Stimulated activated CD8-positive, alpha-beta memory T cell treated with anti-CD3 and anti-CD28 coated beads, Interleukin-12 subunit alpha, Interleukin-12 subunit beta, amount 100 ng/mL, for 24 hours (primary cell): ENCODE results near the gene FASTK.
A peak's percentile ranks its signal among the peaks of the same experiment; 100 is the strongest.

ENCODE experiments used
- DNase-seq: peaks from one replicate; pipeline ENCODE4 v3.0.0-alpha.2; 2020; ENCODE audit errors: extremely low read depth

Gene FASTK, protein sequence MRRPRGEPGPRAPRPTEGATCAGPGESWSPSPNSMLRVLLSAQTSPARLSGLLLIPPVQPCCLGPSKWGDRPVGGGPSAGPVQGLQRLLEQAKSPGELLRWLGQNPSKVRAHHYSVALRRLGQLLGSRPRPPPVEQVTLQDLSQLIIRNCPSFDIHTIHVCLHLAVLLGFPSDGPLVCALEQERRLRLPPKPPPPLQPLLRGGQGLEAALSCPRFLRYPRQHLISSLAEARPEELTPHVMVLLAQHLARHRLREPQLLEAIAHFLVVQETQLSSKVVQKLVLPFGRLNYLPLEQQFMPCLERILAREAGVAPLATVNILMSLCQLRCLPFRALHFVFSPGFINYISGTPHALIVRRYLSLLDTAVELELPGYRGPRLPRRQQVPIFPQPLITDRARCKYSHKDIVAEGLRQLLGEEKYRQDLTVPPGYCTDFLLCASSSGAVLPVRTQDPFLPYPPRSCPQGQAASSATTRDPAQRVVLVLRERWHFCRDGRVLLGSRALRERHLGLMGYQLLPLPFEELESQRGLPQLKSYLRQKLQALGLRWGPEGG

DNA sequence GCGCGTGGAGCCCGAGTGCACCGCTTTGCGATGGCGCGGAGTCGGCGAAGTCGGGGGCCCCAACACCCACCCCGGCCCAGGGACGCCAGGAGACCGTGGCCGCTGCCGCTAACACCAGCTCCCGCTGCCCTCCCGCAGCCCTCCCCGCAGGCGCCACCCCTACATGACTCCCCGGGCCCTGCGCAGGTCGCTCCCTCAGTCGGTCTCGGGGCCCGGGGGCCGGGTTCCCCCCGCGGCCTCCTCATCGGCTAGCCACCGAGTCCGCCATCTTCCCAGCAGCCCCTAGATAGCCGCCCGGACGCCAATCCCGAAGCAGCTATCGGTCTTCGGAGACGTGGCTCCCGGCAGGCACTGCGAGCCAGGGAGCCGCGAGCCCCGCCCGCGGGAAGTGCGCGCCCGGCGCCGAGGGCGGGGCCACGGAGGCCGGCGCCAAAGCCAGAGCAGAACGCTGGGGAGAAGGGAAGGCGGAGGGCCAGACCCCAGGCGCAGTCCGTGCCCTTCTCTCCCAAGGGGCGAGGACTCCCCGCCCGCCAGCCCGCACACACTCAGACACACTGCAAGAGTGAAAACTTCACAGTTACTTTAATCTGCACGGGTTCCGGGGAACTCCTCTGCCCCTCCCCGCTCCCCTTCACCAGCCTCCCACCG is at the start of gene FASTK:
Gene FASTK (minus strand): TSS at position 288 of the 648 bp plus-strand sequence. CDS start 43 bp downstream, at position 245.
- peak; percentile 71 for DNase-seq

- DNase-seq, result no peak
Measured at GRCh38 chr7:151129960-151130591, 49.5 kb upstream of the FASTK start.

- no peak for DNase-seq
Measured at GRCh38 chr7:151129117-151129959, 48.7 kb upstream of the FASTK start.

GRCh38 chr7:151128716-151129115 is 48.1 kb upstream of the FASTK start:
- DNase-seq, result no peak

DNA sequence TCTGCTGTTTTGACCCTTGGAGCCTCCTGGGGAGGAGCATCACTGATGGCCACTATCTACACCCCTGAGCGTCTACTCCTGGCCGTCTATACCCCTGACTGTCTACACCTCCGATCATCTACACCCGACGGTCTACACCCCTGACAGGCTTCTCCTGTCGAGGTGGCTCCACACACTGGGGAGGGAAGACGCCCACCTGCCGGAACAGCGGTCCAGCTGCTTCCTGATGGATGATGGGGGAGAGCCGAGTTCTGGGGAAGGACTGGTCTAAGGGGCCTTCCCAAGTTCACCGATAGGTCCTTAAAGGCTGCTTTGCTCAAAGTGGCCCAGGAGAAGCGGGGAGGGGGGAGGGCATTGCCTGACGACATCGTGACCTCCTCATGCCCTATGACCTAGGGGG is 47.5 kb upstream of the FASTK start:
- DNase-seq, result no peak

GRCh38 chr7:151126491-151127137 is 46.0 kb upstream of the FASTK start:
- DNase-seq, result no peak

GRCh38 chr7:151125846-151126481 is 45.4 kb upstream of the FASTK start:
- no peak for DNase-seq

GRCh38 chr7:151125470-151125845 is 44.8 kb upstream of the FASTK start:
- no peak for DNase-seq

DNA sequence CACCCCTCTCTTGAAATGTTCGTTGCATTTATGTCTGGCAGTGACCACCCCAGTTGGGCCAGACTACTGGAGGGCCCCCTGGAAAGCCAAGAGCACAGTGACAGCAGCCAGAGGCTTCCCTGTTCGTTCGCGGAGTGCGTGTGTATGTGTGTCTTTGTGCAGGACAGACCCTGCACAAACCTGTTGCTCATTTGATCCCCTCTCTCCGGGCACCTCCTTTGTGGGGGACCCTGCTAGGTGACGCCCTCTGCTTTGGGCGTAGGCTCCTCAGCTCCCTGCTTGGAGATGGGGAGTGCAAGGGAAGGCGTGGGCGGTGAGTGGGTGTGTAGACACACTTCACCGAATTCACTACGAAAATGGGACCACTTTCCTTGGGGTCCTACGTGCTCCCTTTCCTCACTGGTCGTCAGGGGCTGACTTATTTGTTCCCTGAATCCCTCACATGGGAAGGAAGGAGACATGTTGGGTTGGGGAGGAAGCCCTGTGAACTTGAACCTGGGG is 44.3 kb upstream of the FASTK start:
- DNase-seq, result no peak

- DNase-seq, result no peak
Measured at GRCh38 chr7:151124481-151124880, 43.9 kb upstream of the FASTK start.

DNA sequence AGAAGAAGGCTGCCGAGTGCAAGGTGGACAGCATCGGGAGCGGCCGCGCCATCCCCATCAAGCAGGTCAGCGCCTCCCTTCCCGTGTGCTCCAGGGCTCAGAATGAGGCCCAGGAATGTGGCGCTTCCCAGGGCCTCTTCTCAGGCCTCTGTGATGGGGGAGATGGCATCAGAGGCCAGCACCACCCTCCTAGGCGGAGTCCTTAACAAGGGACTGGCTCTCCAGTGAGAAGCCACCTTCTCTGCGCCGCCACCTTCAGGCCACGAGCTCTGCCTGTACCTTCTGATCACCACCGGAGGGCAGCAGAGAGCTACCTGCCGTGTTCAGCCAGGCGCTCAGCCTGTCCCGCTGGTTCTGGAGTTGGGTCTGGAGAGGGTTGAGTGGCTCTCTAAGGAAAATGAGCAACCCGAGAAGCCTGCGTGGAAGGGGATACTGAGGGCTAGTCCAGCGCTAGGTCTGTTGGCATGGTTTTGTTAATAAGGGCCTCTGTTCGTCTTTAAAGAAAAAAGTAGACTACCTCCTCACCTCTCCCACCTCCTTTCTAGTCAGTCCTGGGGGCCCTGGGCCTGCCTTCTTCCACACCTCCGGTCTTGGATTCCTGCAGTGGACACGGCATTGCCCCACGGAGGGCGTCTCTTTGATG is 43.3 kb upstream of the FASTK start:
- DNase-seq, result peak; percentile 27

DNA sequence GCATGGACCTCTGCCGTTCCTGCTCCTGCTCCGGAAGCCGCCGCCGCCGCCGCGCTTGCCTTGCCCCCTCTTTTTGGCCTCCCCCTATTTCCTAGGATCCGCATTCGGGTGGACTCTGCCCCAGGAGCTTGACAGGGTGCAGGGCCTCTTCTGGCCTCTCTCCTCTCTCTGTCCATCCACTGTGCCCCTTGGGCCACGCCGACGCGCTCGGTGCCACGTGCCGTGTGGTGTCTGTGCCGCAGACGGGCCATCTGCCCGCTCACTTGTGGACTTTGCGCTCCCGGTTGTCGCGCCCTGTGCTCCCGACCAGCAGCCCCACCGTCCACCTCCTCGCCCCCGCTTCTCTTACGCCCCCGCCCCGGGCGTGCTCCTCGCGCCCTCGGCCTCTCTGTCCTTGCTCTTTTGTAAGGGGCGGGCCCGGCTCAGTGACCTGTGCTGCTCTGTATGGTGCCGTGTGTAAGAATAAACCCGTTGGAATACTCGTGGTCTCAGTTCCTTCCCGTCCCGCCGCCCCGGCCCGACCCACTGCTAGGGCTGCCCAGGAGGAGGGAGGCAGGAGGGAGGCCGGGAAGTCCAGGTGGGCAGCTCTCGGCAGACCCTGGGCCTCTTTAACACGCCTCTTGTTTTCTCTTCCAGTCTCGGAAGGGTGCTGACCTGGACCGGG is 42.7 kb upstream of the FASTK start:
- DNase-seq, result no peak

DNA sequence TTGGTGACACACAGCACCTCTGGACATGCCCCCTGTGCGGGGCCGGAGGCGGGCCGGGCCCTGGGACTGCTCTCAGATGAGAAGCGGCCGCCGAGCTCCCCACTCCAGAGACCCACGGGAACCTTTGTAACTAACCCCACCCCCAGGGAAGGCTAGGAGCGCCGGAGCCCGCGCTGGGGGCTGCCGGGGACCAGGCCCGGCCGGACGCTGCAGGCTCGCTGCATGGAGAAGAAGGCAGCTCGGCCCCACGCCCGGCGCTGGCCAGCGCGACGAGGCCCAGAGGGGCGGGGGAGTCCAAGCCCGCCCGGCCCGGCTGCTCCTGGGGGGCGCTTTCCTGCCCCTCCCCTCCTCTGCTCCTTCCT is 42.2 kb upstream of the FASTK start:
- no peak for DNase-seq

DNA sequence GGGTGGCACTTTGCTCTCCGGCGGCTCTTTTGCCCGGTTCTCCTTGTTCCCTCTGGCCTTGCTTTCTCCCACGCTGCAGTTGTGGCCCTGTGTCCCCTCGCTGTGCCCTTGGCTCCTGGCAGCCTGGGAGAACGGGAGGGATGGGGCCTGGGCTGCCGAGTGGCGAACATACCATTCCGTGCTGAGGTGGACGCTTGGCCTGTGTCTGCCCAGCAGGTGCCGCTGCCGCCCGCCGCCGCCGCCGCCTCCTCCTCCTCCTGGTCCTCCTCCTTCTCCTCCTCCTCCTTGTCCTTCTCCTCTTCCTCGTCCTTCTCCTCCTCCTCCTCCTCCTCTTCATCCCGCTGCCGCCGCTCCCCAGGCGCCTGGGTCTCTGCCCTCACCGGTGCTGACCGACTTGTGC is 41.7 kb upstream of the FASTK start:
- no peak for DNase-seq

DNA sequence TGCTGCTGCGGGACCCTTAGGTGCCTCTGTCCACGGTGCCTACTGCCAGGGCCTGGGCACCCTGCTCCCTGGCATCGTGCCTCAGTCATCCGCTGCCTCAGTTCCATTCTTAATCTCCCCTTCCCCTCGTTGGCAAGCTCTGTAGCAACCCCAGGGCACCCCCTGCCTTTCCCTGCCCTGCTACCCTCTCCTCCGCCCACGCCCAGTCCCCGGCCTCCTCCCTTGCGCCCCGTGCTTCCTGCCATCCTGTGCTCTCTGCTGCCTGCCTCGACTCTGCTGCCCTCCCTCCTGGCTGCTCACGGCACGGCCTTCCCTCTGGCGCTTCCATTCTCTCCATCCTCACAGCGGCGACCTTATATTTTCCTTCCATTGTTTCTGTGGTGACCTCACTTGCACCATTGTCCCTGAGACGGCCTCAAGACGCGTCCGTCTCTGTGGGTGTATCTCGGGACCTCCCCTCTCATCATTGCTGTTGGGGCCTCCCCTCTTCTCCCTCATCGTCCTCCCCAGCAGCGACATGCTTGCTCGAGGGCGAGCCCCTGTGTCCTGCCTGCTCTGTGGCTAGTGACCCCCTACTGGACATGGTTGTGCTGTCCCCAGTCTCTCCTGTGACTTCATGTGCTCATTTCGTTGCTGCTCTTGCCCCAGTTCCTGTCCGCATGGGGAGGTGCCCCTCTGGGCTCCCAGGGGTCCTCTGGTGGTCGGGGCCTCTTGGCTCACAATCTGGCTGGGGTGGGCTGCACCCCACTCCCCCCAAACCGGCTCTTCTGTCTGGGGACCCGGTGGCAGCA is 41.0 kb upstream of the FASTK start:
- no peak for DNase-seq

DNA sequence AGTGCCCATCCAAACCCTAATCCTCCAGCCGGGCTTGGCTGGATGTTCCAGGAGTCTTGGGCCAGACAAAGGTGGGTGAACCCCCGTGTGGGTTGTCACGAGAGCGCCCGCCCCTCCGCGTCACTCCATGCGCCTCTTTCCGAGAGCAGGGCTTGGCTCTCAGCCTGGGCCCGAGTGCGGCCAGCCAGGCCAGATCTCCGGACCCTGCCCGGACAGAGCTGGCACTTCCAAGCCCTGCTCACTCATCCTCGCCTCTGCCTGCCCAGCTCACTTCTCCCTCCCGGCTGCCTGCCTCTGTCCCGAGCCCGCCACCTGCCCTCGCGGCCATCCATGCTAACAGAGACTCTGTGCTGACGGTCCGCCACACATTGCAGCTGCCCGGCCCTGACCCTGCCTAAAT is 40.3 kb upstream of the FASTK start:
- no peak for DNase-seq

DNA sequence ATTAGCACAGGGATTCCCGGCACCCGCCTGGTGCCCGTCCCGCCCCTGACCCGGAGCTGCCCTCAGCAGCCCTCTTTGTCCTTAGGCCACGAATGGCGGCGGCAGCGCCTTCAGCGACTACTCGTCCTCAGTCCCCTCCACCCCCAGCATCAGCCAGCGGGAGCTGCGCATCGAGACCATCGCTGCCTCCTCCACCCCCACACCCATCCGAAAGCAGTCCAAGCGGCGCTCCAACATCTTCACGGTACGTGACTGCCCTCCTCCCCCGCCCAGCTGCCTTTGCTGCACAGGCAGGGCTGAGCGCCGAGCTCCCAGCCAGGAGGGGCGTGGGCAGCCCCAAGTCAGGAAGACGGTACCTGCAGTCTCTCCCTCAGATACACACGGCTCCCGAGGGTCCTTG is 39.3 kb upstream of the FASTK start:
- DNase-seq, result no peak

DNA sequence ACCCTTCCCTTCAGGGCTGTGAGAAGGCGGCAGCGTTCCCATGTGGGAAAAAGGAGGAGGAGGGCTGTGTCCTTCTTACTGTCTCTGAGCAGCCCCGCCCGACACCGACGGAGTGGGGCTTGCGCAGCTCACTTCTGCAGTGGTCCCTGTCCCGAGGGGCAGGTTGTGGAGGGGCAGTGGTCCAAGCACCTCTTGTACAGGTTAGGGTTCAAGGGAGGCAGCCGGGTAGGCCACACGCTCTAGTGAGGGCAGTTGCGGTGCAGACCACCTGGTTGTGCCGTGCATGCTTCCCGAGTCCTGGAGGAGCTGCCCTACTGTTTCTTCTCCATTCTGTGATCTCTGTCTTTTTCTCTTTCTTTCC is 38.4 kb upstream of the FASTK start:
- DNase-seq, result no peak
